Measurements from ENCODE around the gene SEC63. TPM values are rescaled to one million over a fixed set of nuclear protein-coding genes. Genes with fewer than 3 reads are reported as not detected.
"Not testable (repeated sequence)": the region's sequence is repeated elsewhere in the genome, so short reads cannot be mapped to it uniquely, and the experiment has no call there.

SEC63 gene
- total RNA-seq, 8 experiments from 2014 or later: 24.3 to 113 (median 37.4) TPM

DNA sequence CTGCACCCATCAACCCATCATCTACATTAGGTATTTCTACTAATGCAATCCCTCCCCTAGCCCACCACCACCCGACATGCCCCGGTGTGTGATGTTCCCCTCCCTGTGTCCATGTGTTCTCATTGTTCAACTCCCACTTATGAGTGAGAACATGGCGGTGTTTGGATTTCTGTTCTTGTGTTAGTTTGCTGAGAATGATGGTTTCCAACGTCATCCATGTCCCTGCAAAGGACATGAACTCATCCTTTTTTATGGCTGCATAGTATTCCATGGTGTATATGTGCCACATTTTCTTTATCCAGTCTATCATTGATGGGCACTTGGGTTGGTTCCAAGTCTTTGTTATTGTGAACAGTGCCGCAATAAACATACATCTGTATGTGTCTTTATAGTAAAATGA is 72.1 kb downstream of the SEC63 start:
- H3K4me3 ChIP-seq; in situ Hi-C loops (cut with MboI; ENCODE audit: low pct_unique_long_range_greater_than_20kb in 2 of 9, low sequenced_read_pairs in 9 of 9, unreplicated experiment in 9 of 9): not testable (repeated sequence)
- 80 to 100% (median 95%) methylated on average over 1 to 2 of the region's 5 CpGs; no CpG with 5 or more reads in 6 of the 10 experiments for WGBS, 10 experiments

DNA sequence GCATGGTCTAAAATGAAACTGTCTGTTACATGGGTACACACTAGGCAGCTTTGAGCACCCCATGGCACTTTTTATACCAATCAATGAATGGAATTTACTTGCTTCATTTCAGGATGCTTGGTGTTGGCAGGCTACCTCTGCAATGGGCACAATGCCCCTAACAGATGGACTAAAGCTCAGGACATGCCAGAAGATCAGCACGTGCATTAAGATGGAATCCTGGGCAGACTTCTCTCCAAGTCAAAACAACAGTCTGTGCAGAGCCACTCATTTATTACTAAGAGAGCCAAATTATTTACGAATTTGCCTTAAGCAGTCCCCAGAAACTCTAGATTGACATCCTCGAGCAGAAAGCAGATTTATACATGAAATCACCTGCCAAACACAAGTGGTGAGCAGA is 78.1 kb downstream of the SEC63 start:
- H3K4me3 ChIP-seq: no peak overlapping the region
- H3K27ac ChIP-seq: no peak overlapping the region
- no peak for ATAC-seq (replicated peaks in 6 of 8)
- no peaks in the 10 kb centered on the region for H3K4me1 ChIP-seq (replicated peaks in 1 of 2)
- 67 to 100% (median 100%) methylated on average over 1 to 3 of the region's 3 CpGs; no CpG with 5 or more reads in 3 of the 10 experiments for WGBS, 10 experiments
- in situ Hi-C loops (cut with MboI; ENCODE audit: low pct_unique_long_range_greater_than_20kb in 2 of 9, low sequenced_read_pairs in 9 of 9, unreplicated experiment in 9 of 9): no loop called here

More for the DNA sequence above, 72.1 kb downstream of the SEC63 start:
- H3K27ac ChIP-seq; ATAC-seq (replicated peaks in 6 of 8); H3K4me1 ChIP-seq (replicated peaks in 1 of 2): not testable (repeated sequence)

DNA sequence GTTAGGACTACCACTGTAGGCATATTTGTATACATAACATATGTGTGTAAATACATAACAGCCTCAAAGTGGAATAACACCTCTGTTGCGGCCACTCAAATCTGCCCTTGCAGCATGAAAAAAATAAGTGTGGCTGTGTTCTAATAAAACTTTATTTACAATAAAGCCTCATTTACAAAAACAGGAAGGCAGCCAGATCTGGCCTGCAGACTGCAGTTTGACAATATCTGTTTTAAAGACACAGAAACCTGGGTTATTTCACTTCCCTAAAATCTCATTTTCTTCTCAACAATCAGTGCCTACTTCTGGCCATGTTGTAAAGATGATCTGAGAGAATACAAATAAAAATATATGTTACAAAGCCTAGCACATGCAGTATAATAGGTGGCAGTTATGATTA is 80.0 kb downstream of the SEC63 start:
- no peak for ATAC-seq (replicated peaks in 6 of 8)
- Histone ChIP-seq H3K4me1 (replicated peaks in 1 of 2) (no peaks in the 10 kb centered on the region), H3K4me3 (no peak overlapping the region), H3K27ac (no peak overlapping the region)
- in situ Hi-C loops (cut with MboI; ENCODE audit: low pct_unique_long_range_greater_than_20kb in 2 of 9, low sequenced_read_pairs in 9 of 9, unreplicated experiment in 9 of 9): no loop called here
- 80 to 100% (median 100%) methylated on average over 1 of the region's 1 CpG; no CpG with 5 or more reads in 1 of the 10 experiments for WGBS, 10 experiments

DNA sequence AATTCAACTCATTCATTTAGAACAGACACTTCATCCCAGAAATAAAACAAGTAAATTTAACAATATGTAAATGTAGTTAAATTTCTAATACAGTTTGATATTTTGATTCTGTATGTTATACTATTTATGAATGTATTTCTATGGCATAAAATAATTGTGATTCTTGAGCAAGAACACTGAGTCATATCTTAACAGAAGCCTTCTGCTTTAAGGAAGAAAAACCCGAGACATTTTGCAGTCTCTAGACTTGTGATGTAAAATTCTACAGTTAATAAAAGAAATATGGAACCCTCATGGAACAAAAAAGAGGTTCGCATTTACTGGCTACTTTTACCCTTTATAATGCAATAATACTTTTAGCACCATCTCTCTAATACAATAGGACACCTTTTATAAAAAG is 86.0 kb downstream of the SEC63 start:
- in situ Hi-C loops (cut with MboI; ENCODE audit: low pct_unique_long_range_greater_than_20kb in 2 of 9, low sequenced_read_pairs in 9 of 9, unreplicated experiment in 9 of 9): no loop called here
- 67 to 100% (median 92%) methylated on average over 1 to 2 of the region's 2 CpGs; no CpG with 5 or more reads in 1 of the 10 experiments for WGBS, 10 experiments
- Histone ChIP-seq H3K4me3 (no peak overlapping the region), H3K27ac (no peak overlapping the region), H3K4me1 (replicated peaks in 1 of 2) (no peaks in the 10 kb centered on the region)
- no peak for ATAC-seq (replicated peaks in 6 of 8)

DNA sequence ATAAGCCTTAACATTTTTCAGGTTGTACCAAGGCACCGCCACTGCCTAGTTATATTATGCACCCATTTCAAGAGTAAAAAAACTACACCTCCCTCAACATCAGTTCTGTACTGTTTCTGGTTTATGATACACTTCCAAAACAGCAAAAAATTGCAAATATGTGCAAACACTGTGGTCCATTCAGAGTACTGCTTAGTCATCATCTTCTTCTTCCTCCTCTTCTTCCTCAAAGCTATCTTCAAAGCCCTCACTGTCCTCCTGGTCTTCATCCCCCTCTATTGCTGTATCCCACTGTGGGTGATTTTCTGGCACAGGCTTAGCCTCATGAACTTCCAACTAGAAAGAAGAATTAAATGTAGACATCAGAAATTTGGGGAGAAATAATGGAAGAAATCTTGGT is 86.5 kb downstream of the SEC63 start:
- ATAC-seq (replicated peaks in 6 of 8); H3K4me1 ChIP-seq (replicated peaks in 1 of 2); H3K4me3 ChIP-seq; in situ Hi-C loops (cut with MboI; ENCODE audit: low pct_unique_long_range_greater_than_20kb in 2 of 9, low sequenced_read_pairs in 9 of 9, unreplicated experiment in 9 of 9); H3K27ac ChIP-seq: not testable (repeated sequence)
- 83 to 100% (median 100%) methylated on average over 1 of the region's 1 CpG; no CpG with 5 or more reads in 7 of the 10 experiments for WGBS, 10 experiments

DNA sequence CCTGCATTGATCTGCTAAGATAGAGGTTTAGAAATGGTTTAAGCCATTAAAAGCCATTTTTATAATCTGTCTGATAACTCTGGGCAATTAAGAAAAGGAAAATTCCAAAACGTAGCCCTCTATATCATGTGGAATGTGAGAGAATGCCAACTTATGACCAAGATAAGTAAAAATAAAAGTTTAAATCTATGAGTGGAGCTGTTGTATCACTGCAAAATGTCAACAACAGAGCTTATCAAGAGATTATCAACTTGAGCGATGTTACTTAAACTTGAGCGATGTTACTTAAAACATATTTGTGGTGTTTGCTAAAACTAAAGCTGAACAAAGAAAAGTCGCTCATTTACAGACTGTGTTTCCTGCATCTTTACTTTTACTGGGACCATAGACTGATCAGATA is 87.0 kb downstream of the SEC63 start:
- H3K4me3 ChIP-seq: no peak overlapping the region
- H3K4me1 ChIP-seq (replicated peaks in 1 of 2): no peaks in the 10 kb centered on the region
- 88 to 100% (median 97%) methylated on average over 1 to 4 of the region's 4 CpGs for WGBS, 10 experiments
- H3K27ac ChIP-seq: no peak overlapping the region
- in situ Hi-C loops (cut with MboI; ENCODE audit: low pct_unique_long_range_greater_than_20kb in 2 of 9, low sequenced_read_pairs in 9 of 9, unreplicated experiment in 9 of 9): no loop called here
- no peak for ATAC-seq (replicated peaks in 6 of 8)

DNA sequence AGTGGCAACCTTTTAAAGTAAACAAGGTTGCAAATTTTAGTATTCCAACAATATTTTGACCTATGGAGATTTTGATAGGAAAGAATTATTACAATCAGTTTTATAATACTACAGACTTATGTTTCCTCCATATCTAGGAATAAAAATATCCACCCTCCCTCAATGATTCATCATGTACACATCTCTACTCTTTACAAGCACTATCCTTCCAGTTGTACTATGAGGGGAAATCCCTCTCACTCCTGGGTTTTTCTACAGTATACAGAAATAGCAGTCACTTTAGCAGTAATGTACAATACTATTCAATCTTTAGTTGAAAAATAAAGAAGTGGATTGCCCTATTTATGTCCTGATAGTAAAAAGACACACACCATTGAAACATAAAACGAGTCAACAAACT is 87.6 kb downstream of the SEC63 start:
- Histone ChIP-seq H3K4me1 (replicated peaks in 1 of 2) (no peaks in the 10 kb centered on the region), H3K4me3 (no peak overlapping the region), H3K27ac (no peak overlapping the region)
- in situ Hi-C loops (cut with MboI; ENCODE audit: low pct_unique_long_range_greater_than_20kb in 2 of 9, low sequenced_read_pairs in 9 of 9, unreplicated experiment in 9 of 9): no loop called here
- WGBS, 10 experiments: 22 to 86% (median 67%) methylated on average over 1 of the region's 1 CpG; no CpG with 5 or more reads in 2 of the 10 experiments
- ATAC-seq (replicated peaks in 6 of 8): peak in 2 of 8 experiments; percentile 25 to 42

DNA sequence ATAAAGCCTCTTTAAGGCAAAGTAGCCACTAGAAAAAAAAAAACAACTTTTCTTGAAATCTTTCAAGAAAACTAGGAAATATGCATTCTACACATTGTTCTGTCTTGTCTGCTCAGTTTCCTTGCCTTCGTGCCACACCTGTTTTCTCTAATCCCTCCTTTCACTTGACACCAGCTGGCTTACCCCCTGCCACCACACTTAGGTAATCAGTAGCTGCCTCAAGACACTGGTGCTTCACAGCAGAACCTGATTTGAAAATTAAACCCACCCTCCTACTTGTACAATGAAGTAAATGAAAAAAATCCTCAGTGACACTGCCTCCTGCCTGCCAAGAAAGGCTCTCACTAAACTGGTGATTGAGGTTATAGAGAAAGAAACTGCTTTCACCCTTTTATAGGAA is 88.1 kb downstream of the SEC63 start:
- no peak for ATAC-seq (replicated peaks in 6 of 8)
- no peak overlapping the region for H3K27ac ChIP-seq
- no peak overlapping the region for H3K4me3 ChIP-seq
- WGBS, 10 experiments: 0% methylated on average over 1 of the region's 1 CpG; no CpG with 5 or more reads in 2 of the 10 experiments
- peaks cover 0 to 4% of the 10 kb centered on the region in 2 donors for H3K4me1 ChIP-seq (replicated peaks in 1 of 2)
- in situ Hi-C loops (cut with MboI; ENCODE audit: low pct_unique_long_range_greater_than_20kb in 2 of 9, low sequenced_read_pairs in 9 of 9, unreplicated experiment in 9 of 9): no loop called here

DNA sequence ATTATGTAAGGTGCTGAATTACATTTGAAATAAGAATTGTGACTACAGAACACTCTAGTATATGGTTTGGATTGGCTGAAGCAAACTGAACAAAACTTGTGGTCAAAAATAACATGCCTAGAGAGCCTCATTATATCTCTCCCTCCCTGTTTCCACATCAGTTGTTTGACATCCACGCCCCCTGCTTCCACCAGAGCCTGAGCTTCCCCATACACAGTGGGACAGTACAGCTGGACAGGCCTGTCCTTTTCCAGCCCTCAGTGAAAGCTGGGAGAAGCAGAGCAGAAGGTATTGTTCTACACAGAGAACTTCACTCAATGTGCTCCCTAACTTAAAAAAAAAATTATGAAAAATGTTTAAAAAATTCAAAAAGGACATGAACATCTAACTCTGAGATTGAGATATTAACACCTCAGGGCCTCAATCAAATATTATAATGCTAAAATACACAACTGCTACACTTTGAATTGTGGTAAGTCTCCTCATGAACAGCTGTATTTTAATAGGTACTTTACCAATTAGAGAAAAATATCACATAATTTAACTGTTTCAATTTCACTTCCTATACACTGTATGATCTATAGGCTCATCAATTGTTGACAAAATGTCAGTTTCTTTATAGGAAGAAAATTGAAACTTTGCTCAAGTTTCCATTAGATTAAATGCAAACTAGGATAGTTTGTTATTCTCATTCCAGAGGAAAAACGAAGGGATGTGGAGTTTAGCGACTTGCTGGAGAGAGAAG is 89.0 kb downstream of the SEC63 start:
- H3K4me1 ChIP-seq (replicated peaks in 1 of 2): peaks cover 0 to 11% of the 10 kb centered on the region in 2 donors
- in situ Hi-C loops (cut with MboI; ENCODE audit: low pct_unique_long_range_greater_than_20kb in 2 of 9, low sequenced_read_pairs in 9 of 9, unreplicated experiment in 9 of 9): no loop called here
- 0 to 100% (median 68%) methylated on average over 1 to 3 of the region's 3 CpGs for WGBS, 10 experiments
- no peak overlapping the region for H3K4me3 ChIP-seq
- peak in 1 of 8 experiments; percentile 27 for ATAC-seq (replicated peaks in 6 of 8)
- no peak overlapping the region for H3K27ac ChIP-seq

DNA sequence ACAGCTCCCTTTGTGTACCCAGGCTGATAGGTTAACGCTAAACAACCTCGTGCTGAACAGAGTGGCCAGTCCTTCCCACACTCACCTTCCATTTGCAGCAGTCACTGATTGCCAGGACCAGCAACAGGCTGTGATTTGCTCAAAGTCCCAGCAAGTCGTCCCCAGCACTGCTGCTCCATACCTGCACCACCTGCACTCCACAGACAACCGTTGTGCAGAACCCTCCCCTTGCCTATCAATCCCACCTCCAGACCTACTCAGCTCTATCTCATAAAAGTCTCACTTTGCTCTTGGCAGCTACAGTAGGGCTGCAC is 90.7 kb downstream of the SEC63 start:
- H3K4me1 ChIP-seq (replicated peaks in 1 of 2): peaks cover 0 to 11% of the 10 kb centered on the region in 2 donors
- peak in 5 of 8 experiments; percentile 15 to 32 (median 19) for ATAC-seq (replicated peaks in 6 of 8)
- H3K27ac ChIP-seq: no peak overlapping the region
- 0 to 40% (median 17%) methylated on average over 1 to 4 of the region's 4 CpGs; no CpG with 5 or more reads in 4 of the 10 experiments for WGBS, 10 experiments
- in situ Hi-C loops (cut with MboI; ENCODE audit: low pct_unique_long_range_greater_than_20kb in 2 of 9, low sequenced_read_pairs in 9 of 9, unreplicated experiment in 9 of 9): no loop called here
- no peak overlapping the region for H3K4me3 ChIP-seq

DNA sequence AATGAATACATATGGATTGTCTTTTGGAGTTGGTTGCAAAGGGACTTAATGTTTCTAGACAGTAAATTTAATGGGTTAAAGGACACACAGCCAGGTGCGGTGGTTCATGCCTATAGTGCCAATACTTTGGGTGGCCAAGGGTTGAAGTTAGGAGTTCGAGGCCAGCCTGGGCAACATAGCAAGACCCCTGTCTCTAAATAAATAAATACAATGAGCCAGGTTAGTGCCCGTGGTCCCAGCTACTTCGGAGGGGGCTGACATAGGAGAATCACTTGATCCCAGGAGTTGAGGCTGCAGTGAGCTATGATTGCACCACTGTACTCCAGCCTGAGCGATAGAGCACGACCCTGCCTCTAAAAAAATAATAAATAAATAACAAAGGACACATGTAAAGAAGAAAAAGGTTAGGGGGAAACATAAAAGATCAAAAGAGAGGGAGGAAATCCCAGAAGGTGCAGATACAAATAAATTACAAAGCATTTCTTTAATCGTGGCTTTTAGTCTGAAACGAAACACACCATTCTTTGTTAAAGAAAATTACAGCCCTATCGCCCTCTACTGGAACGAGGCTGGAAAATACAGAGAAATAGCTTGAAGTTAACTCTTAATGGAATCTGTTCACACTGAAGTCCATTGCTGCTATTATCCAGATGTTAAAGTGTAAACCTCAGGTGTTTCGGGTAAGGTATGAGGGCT is 91.3 kb downstream of the SEC63 start:
- peak in 6 of 8 experiments; percentile 16 to 73 (median 44) for ATAC-seq (replicated peaks in 6 of 8)
- in situ Hi-C loops (cut with MboI; ENCODE audit: low pct_unique_long_range_greater_than_20kb in 2 of 9, low sequenced_read_pairs in 9 of 9, unreplicated experiment in 9 of 9): no loop called here

DNA sequence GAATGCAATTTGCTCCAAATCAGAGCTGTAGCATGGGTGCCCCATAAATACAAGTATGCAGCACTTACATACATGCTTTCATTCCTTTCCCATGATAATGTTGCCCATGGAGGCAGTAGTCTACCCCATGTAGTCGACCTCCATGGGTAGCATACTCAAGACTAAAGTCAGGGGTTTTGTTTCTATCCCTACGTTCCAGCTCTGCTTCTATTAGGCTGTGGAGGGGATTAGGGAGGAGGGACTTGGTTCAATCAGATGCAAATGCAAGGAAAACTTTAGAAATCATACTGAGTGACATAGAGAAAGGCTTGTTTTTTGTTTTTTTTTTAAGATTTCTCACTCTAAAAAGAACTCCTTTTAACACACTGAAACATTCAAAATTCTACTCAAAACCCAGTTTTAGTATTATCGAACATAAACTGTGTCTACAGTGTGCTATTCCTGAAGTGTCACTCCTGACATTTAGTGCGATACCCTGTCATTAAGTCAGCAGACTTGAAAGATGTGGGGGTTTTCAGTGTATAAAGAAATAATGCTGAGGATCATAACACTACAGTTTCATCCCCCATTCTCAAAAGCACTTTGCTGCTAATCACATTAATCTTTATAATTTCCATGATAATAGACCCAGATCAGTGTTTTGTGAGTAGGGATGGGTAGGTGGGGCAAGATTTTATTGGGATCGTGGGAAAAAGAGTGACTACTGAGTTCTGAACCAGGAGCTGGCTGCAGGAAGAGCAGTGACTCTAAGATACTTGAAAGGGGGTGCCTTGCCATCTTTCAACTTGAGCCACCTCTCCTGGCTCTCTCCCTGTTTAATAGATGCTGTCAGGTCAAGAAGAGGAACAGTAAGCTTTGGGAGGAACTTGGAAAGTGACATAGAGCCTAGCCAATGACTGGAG is 93.5 kb downstream of the SEC63 start:
- H3K27ac ChIP-seq: no peak overlapping the region
- WGBS, 10 experiments: 5 to 100% (median 69%) methylated on average over 1 to 5 of the region's 5 CpGs
- ATAC-seq (replicated peaks in 6 of 8): peak in 6 of 8 experiments; percentile 15 to 70 (median 34)
- H3K4me3 ChIP-seq: no peak overlapping the region
- peaks cover 0 to 11% of the 10 kb centered on the region in 2 donors for H3K4me1 ChIP-seq (replicated peaks in 1 of 2)
- in situ Hi-C loops (cut with MboI; ENCODE audit: low pct_unique_long_range_greater_than_20kb in 2 of 9, low sequenced_read_pairs in 9 of 9, unreplicated experiment in 9 of 9): no loop called here

More for the DNA sequence above, 91.3 kb downstream of the SEC63 start:
- 30 to 62% (median 43%) methylated on average over 2 to 10 of the region's 11 CpGs for WGBS, 10 experiments
- Histone ChIP-seq H3K27ac (no peak overlapping the region), H3K4me1 (replicated peaks in 1 of 2) (peaks cover 0 to 11% of the 10 kb centered on the region in 2 donors), H3K4me3 (no peak overlapping the region)

DNA sequence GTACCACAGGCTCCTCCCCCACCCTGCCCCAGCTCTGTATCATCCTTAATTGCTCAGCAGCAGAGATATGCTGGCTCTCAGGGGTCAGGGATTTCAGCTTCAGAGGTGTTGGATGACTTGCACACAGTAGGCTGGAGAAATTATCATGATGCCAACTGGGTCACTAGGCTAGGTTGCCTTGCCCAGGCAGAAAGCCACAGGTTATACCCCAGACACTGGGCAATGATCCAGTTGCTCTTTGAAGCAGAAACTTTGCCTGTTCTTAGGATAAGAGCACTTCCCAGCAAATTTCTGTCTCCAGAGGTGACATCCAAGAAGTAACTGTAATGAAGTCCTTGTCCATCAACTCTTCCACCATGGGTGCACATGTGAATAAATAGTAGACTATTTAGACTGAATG is 95.6 kb downstream of the SEC63 start:
- Histone ChIP-seq H3K4me1 (replicated peaks in 1 of 2) (peaks cover 0 to 11% of the 10 kb centered on the region in 2 donors), H3K27ac (no peak overlapping the region), H3K4me3 (no peak overlapping the region)
- in situ Hi-C loops (cut with MboI; ENCODE audit: low pct_unique_long_range_greater_than_20kb in 2 of 9, low sequenced_read_pairs in 9 of 9, unreplicated experiment in 9 of 9): no loop called here
- no peak for ATAC-seq (replicated peaks in 6 of 8)
